Dermis microvascular lymphatic vessel endothelial cell (primary cell): Measurements from ENCODE around the gene DNMT3B. TPM values are rescaled to one million over a fixed set of nuclear protein-coding genes. Genes with fewer than 3 reads are reported as not detected.

ENCODE experiments used
- DNase-seq, 2 donors: peaks; one replicate each; pipeline versions ENCODE4 v3.0.0 to v3.0.0-alpha.2; 2010; ENCODE audit warnings: low read depth in 2 of 2
- total RNA-seq: library from RNA; depleted of rRNA; stranded (reverse); fragments of >200 nt; gene quantifications from 2 replicates; pipeline ENCODE4 v1.2.1, GENCODE V29; 2014

Gene DNMT3B
- total RNA-seq, 1 donor from 2014 or later = 1.9 TPM

DNA sequence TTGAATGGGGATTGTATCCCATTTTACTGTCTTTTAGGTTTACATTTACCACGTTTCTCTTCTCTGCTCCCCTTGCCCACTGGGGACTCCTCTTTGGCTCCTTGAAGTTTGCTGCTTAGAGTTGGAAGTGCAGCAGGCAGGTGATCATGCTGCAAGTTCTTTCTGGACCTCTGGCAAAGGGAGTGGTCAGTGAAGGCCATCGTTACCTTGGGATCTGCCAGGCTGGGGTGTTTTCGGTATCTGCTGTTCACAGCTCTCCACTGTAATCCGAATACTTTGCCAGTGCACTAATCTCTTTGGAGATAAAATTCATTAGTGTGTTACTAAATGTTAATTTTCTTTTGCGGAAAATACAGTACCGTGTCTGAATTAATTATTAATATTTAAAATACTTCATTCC, 87.4 kb downstream of the DNMT3B start:
- DNase-seq = no peak

DNA sequence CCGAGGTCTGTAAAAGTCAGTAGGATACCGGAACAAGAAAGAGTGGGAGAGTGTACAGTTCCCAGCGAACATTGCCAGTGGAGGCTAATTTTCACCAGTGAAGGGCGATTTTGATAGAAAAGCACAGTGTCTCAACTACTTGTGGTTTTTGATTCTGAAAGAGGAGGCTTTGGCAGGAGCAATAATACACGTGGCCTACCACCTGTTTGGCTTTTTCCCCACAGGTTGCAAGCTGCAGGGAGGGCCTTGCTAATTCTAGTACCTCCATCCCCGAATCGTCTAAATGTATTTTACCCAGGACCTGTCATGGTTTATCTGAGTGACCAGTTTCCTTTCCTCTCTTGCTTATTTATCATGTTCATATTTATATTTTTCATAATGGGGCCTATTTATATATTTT, 93.2 kb downstream of the DNMT3B start:
- no peak for DNase-seq

DNA sequence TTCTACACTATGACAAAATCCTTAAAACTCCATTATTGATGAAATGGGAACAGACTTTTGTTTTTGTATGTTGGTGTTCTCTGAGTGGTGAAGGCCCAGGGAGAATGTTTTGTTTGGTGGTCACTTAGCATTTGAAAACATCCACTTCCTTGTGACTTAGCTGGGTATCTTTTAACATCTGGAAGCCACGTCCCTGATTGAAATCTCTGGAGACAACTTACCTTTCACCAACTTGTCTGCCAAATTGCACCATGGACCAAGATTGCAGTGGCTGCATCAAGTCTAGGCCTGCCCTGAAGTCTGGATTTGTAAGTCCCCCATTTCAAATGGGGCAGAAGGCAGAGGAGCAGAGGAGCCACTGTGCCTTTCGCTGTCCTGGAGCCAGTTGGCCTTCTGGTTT, 96.0 kb downstream of the DNMT3B start:
- no peak for DNase-seq

Other genes with a start within 250 kb of the DNMT3B start
- 7.7 and 16.2 TPM in 2 replicates for gene NOL4L, start 177.1 kb upstream of the DNMT3B start, total RNA-seq
- gene C20orf203, start 88.4 kb upstream of the DNMT3B start, total RNA-seq = not detected in 2 replicates
- gene COMMD7, start 18.9 kb upstream of the DNMT3B start, total RNA-seq = 25.5 and 26.3 TPM in 2 replicates
- gene MAPRE1, start 57.6 kb downstream of the DNMT3B start, total RNA-seq = 77.7 and 84.8 TPM in 2 replicates
- under 0.01 TPM in 1 of 2 replicates, not detected in the other for gene EFCAB8, start 96.5 kb downstream of the DNMT3B start, total RNA-seq
- not detected in 2 replicates for gene SUN5, start 242.0 kb downstream of the DNMT3B start, total RNA-seq
- not detected in 2 replicates for gene BPIFB2, start 245.3 kb downstream of the DNMT3B start, total RNA-seq